GM23338 (cell line): ENCODE measurements around the gene SCYGR4. TPM values are rescaled to one million over a fixed set of nuclear protein-coding genes. Genes with fewer than 3 reads are reported as not detected.

Source experiments
- ATAC-seq: fragments of 200-7000 bp; cut with Tn5 transposase; 3 replicates; pipeline ENCODE4 v1.9.1; 2020
- DNase-seq: peaks from one replicate; pipeline ENCODE4 v3.0.0-alpha.2; 2015; ENCODE audit warnings: low spot score
- H2AFZ ChIP-seq: fragments of 200-600 bp; sonication (generic); 2 replicates; pipeline ENCODE4 v1.8.0; 2016; ENCODE audit warnings: antibody characterized with exemption, mild to moderate bottlenecking, moderate library complexity
- H3F3A ChIP-seq: fragments of 200-600 bp; sonication (generic); replicated peaks from 2 replicates; pipeline ENCODE4 v1.8.0; 2017; ENCODE audit warnings: antibody characterized with exemption, mixed run types, low read depth
- H3K27ac ChIP-seq: fragments of 200-600 bp; sonication (generic); 2 replicates; pipeline ENCODE4 v1.6.1; 2016; ENCODE audit warnings: low read depth
- H3K27me3 ChIP-seq: fragments of 200-600 bp; sonication (generic); 2 replicates; pipeline ENCODE4 v1.8.0; 2016; ENCODE audit warnings: mild to moderate bottlenecking, mixed run types, moderate library complexity; ENCODE audit not compliant: insufficient read depth
- H3K36me3 ChIP-seq: fragments of 200-600 bp; sonication (generic); 2 replicates; pipeline ENCODE4 v1.8.0; 2016; ENCODE audit warnings: mild to moderate bottlenecking; ENCODE audit not compliant: insufficient read depth
- H3K4me1 ChIP-seq: fragments of 200-600 bp; sonication (generic); 2 replicates; pipeline ENCODE4 v1.8.0; 2016; ENCODE audit warnings: mild to moderate bottlenecking, moderate library complexity; ENCODE audit not compliant: insufficient read depth
- H3K4me2 ChIP-seq: fragments of 200-600 bp; sonication (generic); 2 replicates; pipeline ENCODE4 v1.7.1; 2017; ENCODE audit warnings: mixed run types
- H3K4me3 ChIP-seq: fragments of 200-600 bp; sonication (generic); 2 replicates; pipeline ENCODE4 v1.6.1; 2016; ENCODE audit warnings: mixed run types
- H3K79me2 ChIP-seq: fragments of 200-600 bp; sonication (generic); replicated peaks from 2 replicates; pipeline ENCODE4 v1.8.0; 2017; ENCODE audit warnings: mild to moderate bottlenecking; ENCODE audit not compliant: insufficient read depth
- H3K9me2 ChIP-seq: fragments of 200-600 bp; sonication (generic); 2 replicates; pipeline ENCODE4 v1.8.0; 2017; ENCODE audit not compliant: insufficient read depth
- H4K20me1 ChIP-seq: fragments of 200-600 bp; sonication (generic); replicated peaks from 2 replicates; pipeline ENCODE4 v1.8.0; 2017; ENCODE audit warnings: mild to moderate bottlenecking; ENCODE audit not compliant: insufficient read depth
- H3K27ac Mint-ChIP-seq: 2 replicates; pipeline ENCODE4 v1.8.0; 2020; ENCODE audit warnings: inconsistent platforms, mild to moderate bottlenecking, moderate library complexity, mixed read lengths
- H3K27me3 Mint-ChIP-seq: 3 replicates; pipeline ENCODE4 v1.8.0; 2022; ENCODE audit warnings: low read depth, mild to moderate bottlenecking, moderate library complexity, mixed read lengths, inconsistent platforms; ENCODE audit not compliant: insufficient read depth, poor library complexity
- H3K36me3 Mint-ChIP-seq: 3 replicates; pipeline ENCODE4 v1.8.0; 2021; ENCODE audit warnings: low read depth, mild to moderate bottlenecking, inconsistent platforms, moderate library complexity, mixed read lengths
- H3K4me1 Mint-ChIP-seq: 3 replicates; pipeline ENCODE4 v1.8.0; 2020; ENCODE audit warnings: mild to moderate bottlenecking, inconsistent platforms, mixed read lengths
- H3K4me3 Mint-ChIP-seq: 3 replicates; pipeline ENCODE4 v1.8.0; 2021; ENCODE audit warnings: moderate library complexity, mild to moderate bottlenecking, inconsistent platforms, mixed read lengths
- H3K9me3 Mint-ChIP-seq: 3 replicates; pipeline ENCODE4 v1.8.0; 2020; ENCODE audit warnings: moderate library complexity, mild to moderate bottlenecking, inconsistent platforms, mixed read lengths
- CREB1 ChIP-seq: fragments of 250-450 bp; sonication (Bioruptor Pico); IDR thresholded peaks from 2 replicates; pipeline ENCODE4 v1.5.0; 2020; ENCODE audit warnings: low read depth, mild to moderate bottlenecking, moderate library complexity
- CTCF ChIP-seq, 2 experiments: fragments of 200-600 bp in 1 of 2; sonication (generic) in 1 of 2; conservative IDR thresholded peaks; 2 replicates each; pipeline versions ENCODE4 v1.5.1 to v1.6.1; 2016 to 2017; ENCODE audit warnings: antibody characterized with exemption in 2 of 2, low read depth in 2 of 2, mild to moderate bottlenecking in 2 of 2, moderate library complexity in 1 of 2
- ETS1 ChIP-seq: IDR thresholded peaks from 2 replicates; pipeline ENCODE4 v1.6.1; 2016; ENCODE audit warnings: antibody characterized with exemption
- EZH2 ChIP-seq: fragments of 200-600 bp; sonication (generic); IDR thresholded peaks from one replicate; pipeline ENCODE4 v1.8.0; 2017; ENCODE audit warnings: antibody characterized with exemption, mild to moderate bottlenecking, low read depth; ENCODE audit not compliant: unreplicated experiment
- EZH2phosphoT487 ChIP-seq: fragments of 200-600 bp; sonication (generic); IDR thresholded peaks from one replicate; pipeline ENCODE4 v1.8.1; 2018; ENCODE audit warnings: antibody characterized with exemption; ENCODE audit not compliant: unreplicated experiment
- JUNB ChIP-seq: IDR thresholded peaks from one replicate; pipeline ENCODE4 v1.6.1; 2016; ENCODE audit warnings: antibody characterized with exemption; ENCODE audit not compliant: unreplicated experiment
- NANOG ChIP-seq: IDR thresholded peaks from 2 replicates; pipeline ENCODE4 v1.6.1; 2016; ENCODE audit warnings: antibody characterized with exemption, borderline replicate concordance
- POLR2AphosphoS5 ChIP-seq: IDR thresholded peaks from 2 replicates; pipeline ENCODE4 v1.6.1; 2016; ENCODE audit warnings: antibody characterized with exemption, low read depth
- REST ChIP-seq: IDR thresholded peaks from one replicate; pipeline ENCODE4 v1.6.1; 2018; ENCODE audit warnings: antibody characterized with exemption; ENCODE audit not compliant: unreplicated experiment
- STAT1 ChIP-seq: IDR thresholded peaks from one replicate; pipeline ENCODE4 v1.6.1; 2016; ENCODE audit warnings: antibody characterized with exemption; ENCODE audit not compliant: unreplicated experiment
- ZNF114 ChIP-seq: fragments of 250-450 bp; sonication (Bioruptor Pico); IDR thresholded peaks from 2 replicates; pipeline ENCODE4 v1.5.0; 2020; ENCODE audit warnings: mild to moderate bottlenecking, moderate library complexity
- ZNF462 ChIP-seq: fragments of 250-450 bp; sonication (Bioruptor Pico); IDR thresholded peaks from 2 replicates; pipeline ENCODE4 v1.5.0; 2020; ENCODE audit warnings: mild to moderate bottlenecking, moderate library complexity
- polyA plus RNA-seq: library from polyadenylated mRNA; unstranded; fragments of >200 nt; fragmentation: Nextera tagmentation; extraction: Ambion mirVana; gene quantifications from 2 replicates; pipeline ENCODE4 v1.2.1, GENCODE V29; 2016
- total RNA-seq: library from RNA; depleted of rRNA; stranded (reverse); fragments of >200 nt; shearing (Covaris generic); gene quantifications from 2 replicates; pipeline ENCODE4 v1.2.3, GENCODE V29; 2014

Gene SCYGR4
- total and polyA plus RNA-seq, 2 experiments from 2014 or later: not detected

- Histone ChIP-seq H3F3A (no peaks in the 10 kb centered on the region), H3K4me2 (no peak overlapping the region), H2AFZ (no peak overlapping the region), H3K27me3 (no peaks in the 10 kb centered on the region), H3K4me1 (peaks cover 20% of the 10 kb centered on the region), H3K27ac (no peak overlapping the region), H3K9me2 (peaks cover 5% of the 10 kb centered on the region; the same call in 1 of the 2 replicates), H3K36me3 (no peaks in the 10 kb centered on the region), H4K20me1 (no peaks in the 10 kb centered on the region), H3K79me2 (no peaks in the 10 kb centered on the region), H3K4me3 (no peak overlapping the region)
- Mint-ChIP-seq H3K27ac (no peak overlapping the region), H3K9me3 (no peaks in the 10 kb centered on the region), H3K4me1 (peaks cover 15% of the 10 kb centered on the region), H3K4me3 (no peak overlapping the region), H3K27me3 (no peaks in the 10 kb centered on the region), H3K36me3 (no peaks in the 10 kb centered on the region; the same call in 2 of the 3 replicates)
- ATAC-seq: no peak
- TF ChIP-seq JUNB (no peak), EZH2 (no peak), STAT1 (no peak), CTCF (conservative IDR thresholded peaks at IDR 0.05; ENCODE audit: low read depth in 2 of 2) (no peak), POLR2AphosphoS5 (no peak), NANOG (no peak), ZNF114 (CRISPR knock-in tag) (no peak), EZH2phosphoT487 (no peak), ETS1 (no peak), CREB1 (CRISPR knock-in tag) (no peak), REST (no peak), ZNF462 (CRISPR knock-in tag) (no peak)
- DNase-seq: no peak
Measured at GRCh38 chr2:227665189-227665940, 48.1 kb downstream of the SCYGR4 start.
